ENCODE data around the gene TIFAB. TPM values are rescaled to one million over a fixed set of nuclear protein-coding genes. Genes with fewer than 3 reads are reported as not detected.
"Not testable (repeated sequence)": the region's sequence is repeated elsewhere in the genome, so short reads cannot be mapped to it uniquely, and the experiment has no call there.

Gene TIFAB, protein sequence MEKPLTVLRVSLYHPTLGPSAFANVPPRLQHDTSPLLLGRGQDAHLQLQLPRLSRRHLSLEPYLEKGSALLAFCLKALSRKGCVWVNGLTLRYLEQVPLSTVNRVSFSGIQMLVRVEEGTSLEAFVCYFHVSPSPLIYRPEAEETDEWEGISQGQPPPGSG
- total RNA-seq = not detected
- long read RNA-seq = 0 reads

DNA sequence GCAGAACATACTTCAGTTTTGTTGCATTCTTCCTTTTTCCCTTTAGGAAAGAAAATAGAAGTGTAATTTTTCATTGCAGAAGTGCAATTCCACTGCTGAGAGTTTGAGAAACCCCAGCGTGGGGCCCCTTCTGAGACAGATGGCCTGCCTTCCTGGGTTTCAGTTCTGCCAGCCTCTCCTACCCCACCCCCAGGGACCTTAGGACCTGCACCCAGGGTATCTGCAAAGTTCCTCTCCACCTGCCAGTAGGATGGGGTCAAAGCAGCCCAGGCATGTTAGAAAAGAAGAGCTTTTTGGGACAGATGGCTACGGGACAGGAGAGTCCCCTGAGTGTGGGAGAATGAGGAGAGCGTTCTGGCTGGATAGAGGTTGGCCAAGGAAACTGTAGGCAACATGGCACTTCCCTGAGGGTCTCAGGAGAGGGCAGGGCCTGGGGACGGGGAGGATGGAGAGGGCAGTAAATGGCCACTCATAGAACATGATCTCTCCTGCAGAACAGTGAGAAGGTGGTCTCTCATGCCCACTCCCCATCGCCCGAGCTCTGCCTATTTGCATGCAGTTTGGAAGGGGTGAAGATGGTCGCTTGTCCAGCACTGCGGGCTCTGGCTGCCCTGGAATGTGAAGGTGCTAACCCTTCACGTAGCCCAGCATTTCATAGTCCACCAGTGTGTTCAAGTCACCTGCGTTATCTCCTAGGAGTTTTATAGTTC lies at the start of gene TIFAB:
Gene TIFAB, minus strand, starts transcription at position 31 of the 710 bp plus-strand sequence. CDS start 2,412 bp downstream, outside the sequence.
- DNase-seq (ENCODE audit: low spot score) = peak; percentile 69
- intact Hi-C loops (cut with DNase I) = no loop called here

DNA sequence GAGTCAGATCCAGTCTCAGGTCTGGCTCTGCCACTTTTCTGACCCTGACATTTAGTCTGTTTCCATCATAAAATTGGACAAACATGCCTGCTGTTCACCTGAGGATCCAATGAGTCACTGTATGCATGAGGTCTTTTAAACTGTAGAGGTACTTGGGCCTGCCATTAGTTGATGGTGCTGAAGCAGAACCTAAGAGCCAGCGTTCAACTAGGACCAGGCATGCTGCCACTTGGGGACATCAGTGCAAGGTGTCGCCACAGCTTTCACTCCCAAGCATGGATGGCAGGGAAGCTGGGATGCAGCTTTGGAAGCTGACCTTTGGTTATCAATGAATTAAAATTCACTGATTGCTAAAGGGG lies 46.5 kb upstream of the TIFAB start:
- intact Hi-C loops (cut with DNase I) = no loop called here
- peak; percentile 31 for DNase-seq (ENCODE audit: low spot score)

DNA sequence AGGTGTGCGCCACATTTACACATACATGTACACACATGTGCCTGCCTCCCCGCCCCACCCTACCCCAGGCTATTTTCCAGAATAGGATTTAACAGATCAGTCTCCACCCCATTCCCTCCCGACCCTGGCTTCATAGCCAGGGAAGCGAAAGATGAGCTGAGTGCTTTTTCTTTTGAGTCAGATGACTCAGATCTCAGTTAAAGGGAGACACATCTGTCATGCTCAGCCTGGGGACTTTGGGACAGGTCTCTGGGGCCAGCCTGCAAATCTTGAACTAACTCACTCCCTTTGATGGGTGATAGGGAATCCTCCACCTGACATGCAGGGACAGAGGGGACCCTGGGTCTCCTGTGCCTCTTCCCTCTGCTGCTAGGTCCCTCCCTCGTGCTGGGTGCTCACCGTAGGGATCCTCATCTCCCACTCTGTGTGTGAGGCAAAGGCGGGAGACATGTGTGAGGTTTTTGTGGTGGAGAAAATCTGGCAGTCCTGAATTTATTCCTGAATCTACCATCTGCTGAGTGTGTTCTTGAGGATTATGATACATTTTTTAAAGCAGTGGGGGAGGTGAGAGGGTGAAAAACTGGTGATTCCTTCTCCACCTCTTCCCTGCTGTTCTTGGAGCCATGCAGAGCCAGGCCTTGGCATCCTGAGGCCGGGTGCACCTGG lies 46.0 kb upstream of the TIFAB start:
- DNase-seq (ENCODE audit: low spot score) = peak; percentile 33
- intact Hi-C loops (cut with DNase I) = no loop called here

DNA sequence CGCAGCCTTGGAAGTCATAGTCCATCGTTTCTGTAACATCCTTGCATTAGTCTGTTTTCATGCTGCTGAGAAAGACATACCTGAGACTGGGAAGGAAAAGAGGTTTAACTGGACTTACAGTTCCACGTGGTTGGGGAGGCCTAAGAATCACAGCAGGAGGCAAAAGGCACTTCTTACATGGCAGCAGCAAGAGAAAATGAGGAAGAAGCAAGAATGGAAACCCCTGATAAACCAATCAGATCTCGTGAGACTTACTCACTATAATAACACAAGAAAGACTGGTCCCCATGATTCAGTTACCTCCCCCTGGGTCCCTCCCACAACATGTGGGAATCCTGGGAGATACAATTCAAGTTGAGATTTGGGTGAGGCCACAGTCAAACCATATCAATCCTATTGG lies 43.4 kb upstream of the TIFAB start:
- DNase-seq (ENCODE audit: low spot score); intact Hi-C loops (cut with DNase I): not testable (repeated sequence)

DNA sequence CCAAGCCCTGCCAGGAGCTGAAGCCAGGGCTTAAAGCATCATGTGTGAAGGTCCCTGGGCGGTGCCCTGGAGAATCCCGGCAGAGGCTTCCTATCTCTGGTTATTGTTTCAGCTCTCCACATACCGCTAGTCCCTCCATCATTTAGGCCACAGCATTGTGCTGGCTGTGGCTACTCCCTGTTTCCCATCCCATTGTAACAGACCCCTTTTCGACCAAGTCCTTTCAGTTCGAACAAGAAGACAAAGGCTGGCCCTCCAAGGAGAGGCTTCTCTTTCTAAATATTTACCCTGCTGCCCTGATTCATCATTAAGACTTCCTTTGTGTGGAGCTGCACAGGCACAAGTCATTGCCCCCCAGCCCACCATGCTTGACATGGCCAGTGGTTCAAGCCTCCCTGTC lies 42.0 kb upstream of the TIFAB start:
- intact Hi-C loops (cut with DNase I) = no loop called here
- no peak for DNase-seq (ENCODE audit: low spot score)

DNA sequence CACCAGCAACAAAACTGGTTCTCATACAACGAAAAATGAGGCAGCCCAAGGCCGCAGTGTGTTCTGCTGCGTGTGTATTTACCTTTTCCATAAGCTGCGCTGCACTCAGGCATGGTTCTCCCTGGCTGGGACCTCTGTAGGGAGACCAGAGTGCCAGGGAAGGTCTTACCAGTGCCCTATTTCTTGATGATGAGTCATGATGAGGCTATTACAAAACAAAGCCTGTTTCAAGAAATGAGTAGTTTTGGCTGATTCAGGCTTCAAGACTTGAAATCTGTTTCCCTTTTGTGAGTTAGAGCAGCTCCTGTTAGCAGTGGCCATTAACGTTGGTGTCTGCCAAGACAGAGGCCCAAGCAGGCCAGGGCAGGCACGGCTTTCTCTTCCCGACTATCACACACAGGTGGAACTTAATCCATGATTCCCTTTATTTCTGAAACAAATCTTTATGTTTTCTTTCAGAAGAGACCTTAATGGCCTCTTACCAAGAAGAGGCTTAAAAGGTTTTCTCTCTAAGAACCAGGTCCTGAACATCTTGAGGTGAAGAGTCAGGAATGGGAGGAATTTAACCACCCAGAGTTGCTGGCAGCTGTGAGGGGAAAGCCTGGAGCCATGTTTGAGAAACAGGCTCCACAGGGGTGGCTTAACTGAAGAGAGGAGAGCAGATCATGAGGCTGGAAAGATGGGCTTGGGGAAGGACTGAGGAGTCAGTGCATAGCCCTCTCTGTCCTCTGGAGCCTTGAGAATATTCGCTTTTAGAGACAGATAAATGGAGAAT lies 41.4 kb upstream of the TIFAB start:
- intact Hi-C loops (cut with DNase I) = no loop called here
- no peak for DNase-seq (ENCODE audit: low spot score)

DNA sequence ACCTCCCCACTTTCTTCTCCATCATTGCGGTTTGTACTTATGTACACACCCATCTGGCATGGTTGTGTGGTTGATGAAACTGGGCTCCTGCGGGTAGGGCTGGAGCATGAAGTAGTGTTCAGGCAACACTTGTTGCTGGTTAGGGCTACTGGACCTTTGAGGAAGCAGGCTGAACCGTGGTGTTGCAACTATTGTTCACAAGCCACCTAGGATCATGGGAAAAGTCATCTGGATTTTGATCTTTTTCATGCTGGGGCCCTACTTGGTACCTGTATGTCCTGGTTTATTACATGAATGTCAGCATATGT lies 40.1 kb upstream of the TIFAB start:
- intact Hi-C loops (cut with DNase I) = no loop called here
- no peak for DNase-seq (ENCODE audit: low spot score)

DNA sequence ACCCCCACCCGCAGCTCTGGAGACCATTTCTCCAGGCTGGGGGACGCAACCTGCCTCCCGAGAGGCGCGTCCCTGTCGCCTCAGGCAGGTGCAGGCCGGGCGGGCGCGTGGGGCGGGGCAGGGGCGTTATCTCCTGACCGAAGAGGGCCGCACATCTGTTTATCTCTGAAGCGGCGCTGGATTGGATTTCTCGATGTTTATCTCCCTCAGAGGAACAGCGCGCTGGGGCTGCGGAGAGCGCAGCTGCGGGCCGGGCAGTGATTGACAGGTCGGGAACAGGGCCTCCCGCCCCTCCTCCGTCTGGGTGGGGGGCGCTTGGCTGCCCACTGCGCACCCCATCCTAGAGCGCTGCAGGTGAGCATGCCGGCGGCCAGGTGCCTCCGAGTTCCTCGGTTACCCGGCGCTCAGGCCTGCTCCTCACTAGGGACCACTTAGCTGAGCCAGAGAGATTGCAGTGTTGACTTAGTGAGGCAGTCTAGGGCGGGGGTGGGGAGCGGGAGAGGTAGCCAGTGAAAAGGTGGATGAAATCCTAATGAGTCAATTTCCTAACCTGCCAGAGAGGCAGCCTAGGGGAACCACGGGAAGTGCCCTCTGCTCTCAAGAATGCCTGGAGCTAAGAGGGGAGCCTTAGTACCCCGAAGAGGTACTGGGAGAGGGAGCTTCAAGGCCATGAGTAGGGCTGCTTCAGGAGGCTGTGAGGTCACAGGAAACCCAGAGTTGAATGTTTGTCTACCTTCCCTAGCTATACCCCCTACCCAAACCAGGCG lies 39.6 kb upstream of the TIFAB start:
- no peak for DNase-seq (ENCODE audit: low spot score)
- intact Hi-C loops (cut with DNase I) = no loop called here

DNA sequence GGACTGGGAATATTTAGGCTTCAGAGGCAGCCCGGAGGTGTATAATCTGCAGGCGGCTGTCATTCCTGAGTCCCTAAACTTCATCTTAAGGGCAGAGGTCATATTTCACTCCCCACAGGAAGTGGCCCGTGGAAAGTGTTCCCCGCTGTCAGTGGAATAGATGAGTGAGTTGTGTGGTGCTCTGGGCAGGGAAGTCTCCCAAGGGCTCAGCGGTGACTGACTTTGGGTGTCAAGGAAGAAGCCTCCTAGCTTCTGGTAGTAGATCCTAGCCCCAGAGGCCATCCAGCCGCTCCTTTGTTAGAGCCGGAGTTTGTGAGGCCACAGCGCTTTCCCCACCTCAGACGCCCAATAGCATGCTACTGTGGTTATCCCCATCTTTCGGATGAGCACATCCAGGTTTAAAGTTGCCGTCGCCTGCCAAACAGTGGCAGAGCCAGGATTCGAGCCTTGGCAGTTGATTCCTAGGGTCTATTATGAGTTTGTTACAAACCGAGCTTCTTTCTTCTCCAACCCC lies 38.9 kb upstream of the TIFAB start:
- no peak for DNase-seq (ENCODE audit: low spot score)
- intact Hi-C loops (cut with DNase I) = no loop called here

DNA sequence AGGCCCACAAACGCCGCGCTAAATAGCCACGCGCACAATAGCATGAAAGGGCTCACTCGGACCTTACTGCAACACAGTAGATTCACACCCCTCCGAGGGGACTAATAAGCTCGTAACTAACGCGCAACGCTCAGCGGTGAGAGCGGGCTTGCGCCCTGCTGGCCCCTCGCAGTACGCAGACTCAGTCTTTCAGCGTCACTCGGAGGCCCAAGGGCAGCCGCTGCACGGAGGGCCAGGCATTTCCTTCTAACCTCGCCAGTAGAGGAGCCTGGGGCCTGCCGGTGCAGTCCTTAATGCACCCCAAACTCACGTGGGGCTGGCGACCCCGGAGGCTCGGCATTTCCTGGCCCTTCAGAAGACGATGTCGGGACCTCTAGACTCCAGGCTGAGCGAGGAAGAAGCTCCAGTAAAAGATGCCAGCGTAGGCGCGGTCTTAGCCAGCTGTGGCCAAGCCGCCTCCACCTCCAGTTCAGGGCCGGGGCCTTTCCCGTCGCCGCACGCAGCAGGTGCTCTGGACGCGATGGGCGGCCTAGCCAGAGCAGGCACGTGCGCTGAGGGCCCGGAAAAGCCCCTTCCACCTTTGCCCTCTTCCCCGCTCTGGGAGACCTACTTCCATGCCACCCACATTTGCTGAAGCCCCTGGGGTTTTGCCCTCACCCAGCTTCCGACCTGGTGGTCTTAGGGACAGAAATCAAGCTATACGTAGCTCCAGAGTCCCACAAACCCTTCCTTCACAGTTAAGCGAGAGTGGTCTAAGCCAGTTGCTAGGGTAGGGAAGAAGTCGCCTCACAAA lies 38.3 kb upstream of the TIFAB start:
- intact Hi-C loops (cut with DNase I) = no loop called here
- DNase-seq (ENCODE audit: low spot score) = peak; percentile 51

DNA sequence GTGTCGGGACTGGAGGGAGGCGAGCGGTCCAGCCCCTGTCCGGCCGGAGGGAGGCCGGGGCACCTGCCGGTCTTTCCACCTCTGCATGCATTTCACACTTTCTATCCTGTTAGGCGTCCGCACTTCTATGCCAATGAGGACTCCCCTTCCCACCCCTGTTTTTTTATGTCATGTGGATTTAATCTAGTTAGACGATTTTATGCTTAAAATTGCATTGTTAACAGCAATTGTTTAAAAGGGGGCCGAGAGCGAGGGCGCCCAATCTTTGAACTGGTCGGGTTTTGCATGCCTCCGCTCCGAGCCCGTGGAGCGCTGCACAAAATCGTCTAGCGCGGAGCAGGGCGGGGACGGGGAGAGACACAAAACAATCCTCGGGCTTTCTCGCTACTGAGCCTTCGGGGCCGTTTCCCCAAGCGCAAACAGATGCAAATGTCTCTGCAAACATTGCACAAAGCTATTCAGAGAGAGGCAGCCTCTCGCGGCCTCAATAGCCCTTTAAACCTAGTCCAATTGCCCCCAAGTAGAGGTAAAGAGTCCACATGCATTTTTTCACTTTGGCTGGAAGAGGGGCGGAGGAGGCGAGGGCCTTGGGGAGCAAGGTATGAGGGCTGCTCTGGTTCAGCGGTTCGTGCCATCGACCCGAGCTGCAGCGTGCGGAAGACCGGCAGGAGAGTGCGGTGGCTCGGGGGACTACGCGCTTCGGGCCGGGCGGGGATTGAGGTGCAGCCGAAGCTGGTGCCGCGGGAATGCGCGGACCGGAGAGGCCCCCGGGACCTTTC lies 37.5 kb upstream of the TIFAB start:
- DNase-seq (ENCODE audit: low spot score) = peak; percentile 73
- intact Hi-C loops (cut with DNase I) = no loop called here

DNA sequence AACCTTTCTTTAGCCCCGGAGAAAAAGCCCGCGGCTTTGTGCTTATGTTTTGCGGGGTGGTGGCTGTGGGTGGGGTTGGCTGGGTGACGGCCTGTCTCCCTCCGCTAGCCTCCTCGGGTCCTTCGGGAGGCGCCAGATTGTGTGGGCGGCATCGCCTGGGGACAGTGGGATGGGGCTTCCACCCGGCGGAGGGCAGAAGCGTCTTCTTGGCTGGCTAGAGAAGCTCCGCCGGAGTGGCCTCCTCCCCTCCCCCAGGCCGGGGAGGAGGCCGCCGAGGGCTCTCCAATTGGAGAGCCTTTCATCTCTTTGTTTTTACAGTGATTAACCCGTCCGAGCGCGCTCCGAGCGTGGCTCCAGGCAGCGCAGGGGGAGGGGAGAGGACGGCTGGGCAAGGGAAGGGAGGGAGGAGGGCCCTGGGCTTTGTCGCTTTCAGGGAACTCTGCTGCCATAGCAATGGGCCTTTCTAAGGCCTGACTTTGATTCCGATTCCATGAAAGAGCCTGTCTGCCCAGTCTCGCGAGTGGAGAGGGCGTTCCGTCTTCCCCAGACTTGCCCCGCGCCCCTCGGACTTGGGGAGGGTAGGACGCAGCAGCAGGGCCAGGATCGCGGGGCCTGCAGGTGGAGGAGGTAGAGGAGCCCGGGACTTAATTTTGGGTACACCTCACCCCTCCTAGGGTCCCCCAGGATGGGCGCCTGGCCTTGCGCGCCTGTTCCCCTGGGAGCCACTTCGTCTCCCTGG lies 36.7 kb upstream of the TIFAB start:
- DNase-seq (ENCODE audit: low spot score) = peak; percentile 72
- intact Hi-C loops (cut with DNase I) = no loop called here

DNA sequence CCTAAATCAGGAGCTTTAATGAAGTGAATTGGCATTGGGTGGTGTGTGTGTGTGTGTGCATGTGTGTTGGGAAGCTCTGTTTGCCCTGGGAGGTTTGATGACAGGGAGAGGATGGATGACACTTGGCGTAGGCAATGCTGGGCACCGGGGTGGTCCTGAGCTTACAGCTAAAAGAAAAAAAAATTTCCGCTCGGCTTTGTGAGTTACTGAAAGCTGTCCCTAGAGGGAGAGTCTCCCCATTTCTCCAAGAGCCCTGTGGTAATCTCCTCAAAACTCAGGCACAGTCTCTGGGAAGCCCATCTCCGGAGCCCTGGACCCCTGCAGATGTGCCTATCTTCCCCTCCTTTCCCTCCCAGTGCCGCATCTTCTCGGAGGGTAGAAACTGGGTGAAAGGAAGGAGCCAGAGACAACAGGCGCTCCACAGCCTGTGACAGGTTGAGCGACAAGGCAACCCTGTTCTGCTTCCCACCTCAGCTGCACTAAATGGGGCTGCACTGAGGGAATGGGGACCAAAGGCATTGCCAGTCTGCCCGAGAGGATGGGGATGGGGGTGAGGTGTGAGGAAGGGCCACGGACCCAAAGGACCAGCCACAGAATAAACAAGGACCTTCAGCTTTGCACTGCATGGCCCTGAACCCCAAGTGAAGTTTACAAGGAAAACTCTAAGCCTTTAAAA lies 35.8 kb upstream of the TIFAB start:
- intact Hi-C loops (cut with DNase I) = no loop called here
- peak; percentile 43 for DNase-seq (ENCODE audit: low spot score)

DNA sequence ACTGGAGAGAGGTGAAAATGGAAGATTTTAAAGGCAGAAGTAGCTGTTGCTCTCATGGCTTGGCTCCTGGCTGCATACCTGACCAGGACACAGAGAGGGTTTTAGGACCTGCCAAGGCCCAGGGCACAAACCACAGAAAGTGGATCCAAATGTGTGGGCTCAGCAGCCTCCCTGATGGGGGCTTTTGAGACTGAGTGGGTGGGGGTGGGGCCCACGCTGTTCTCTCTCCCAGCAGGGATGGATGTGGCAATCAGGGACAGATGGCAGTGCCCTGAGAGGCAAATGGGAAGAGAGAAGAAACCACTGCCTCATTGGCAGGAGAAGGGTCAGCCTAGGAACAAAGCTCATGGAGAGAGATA lies 34.9 kb upstream of the TIFAB start:
- DNase-seq (ENCODE audit: low spot score) = no peak
- intact Hi-C loops (cut with DNase I) = no loop called here

DNA sequence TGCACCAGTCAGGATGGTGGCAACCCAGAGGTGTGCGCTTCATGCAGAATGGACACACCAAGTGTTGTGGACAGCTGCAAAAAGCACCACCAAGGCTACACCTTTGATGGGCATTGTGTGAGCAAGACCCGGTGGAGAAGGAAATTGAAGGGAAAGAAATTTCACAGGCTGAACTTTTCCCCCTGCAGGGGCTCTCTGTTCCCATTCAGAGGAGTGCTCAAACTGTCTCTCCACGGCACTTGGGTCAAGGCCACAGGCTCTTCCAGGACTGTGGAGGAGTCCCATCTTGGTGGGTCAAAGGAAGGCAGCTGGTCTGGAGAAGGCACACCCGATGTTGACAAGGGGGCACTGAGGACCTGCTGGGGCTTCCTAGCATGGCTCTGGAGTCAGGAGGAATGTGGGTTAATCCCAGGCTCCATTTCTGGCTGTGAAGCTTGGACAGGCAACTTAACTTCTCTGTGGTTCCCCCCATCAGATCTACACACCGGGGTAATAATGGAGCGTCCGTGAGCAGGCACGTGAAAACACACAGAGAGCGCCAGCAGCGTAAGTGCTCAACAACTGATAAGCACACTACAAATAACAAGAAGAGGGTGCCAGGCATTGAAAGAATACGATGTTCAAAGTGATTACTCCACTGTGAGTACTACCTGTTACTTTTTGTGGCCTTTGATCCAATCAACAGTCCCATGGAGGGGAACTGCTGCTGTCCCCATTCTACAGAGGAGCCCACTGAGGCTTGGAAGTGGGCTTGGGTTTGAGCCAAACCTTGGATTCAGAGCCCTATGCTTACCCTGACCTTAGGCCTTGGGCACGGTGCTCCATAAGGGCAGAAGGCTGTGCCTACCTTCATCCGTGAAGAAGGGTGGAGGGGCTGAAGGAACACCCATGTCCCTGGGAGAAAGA lies 34.2 kb upstream of the TIFAB start:
- DNase-seq (ENCODE audit: low spot score) = peak; percentile 65
- intact Hi-C loops (cut with DNase I) = no loop called here

DNA sequence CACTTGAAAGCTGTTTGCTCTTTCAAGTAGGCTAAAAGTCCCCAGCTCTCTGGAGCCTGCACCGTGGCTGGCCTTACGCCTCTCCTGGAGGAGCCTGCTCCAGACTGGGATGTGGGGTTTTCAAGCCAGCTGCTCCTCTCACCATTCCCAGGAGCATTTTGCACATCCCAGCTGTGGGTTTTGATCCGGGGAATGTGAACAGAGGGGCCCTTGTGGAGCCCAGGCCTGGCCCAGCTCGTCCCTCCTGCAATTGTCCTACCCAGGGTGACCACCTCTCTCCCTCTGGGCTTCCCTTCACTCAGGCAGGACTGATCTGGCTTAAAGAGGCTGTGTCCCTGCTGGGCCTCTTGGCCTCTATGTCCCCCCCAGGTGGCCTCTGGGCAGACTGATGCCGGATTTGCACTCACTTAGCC lies 32.5 kb upstream of the TIFAB start:
- peak; percentile 43 for DNase-seq (ENCODE audit: low spot score)
- intact Hi-C loops (cut with DNase I) = no loop called here

Measured in cardiac septum (tissue), 1 donor.